Ovary (tissue), 9 donors: ENCODE measurements around the gene SERPINB2. TPM values are rescaled to one million over a fixed set of nuclear protein-coding genes. Genes with fewer than 3 reads are reported as not detected.

Experiments used
- DNase-seq, 5 donors: peaks; one replicate each; pipeline ENCODE4 v3.0.0-alpha.2; 2019 to 2020
- H3K27ac ChIP-seq, 2 donors: fragments of 200-600 bp; one replicate each; pipeline versions ENCODE4 v1.5.1 to v1.8.0; 2019 to 2022
- H3K27me3 ChIP-seq: fragments of 200-600 bp; one replicate; pipeline ENCODE4 v1.8.0; 2022
- H3K36me3 ChIP-seq: fragments of 200-600 bp; sonication (generic); one replicate; pipeline ENCODE4 v1.5.1; 2019
- H3K4me1 ChIP-seq: one replicate; pipeline ENCODE4 v1.8.1; 2013; ENCODE audit warnings: mild to moderate bottlenecking, moderate library complexity; ENCODE audit not compliant: insufficient read depth
- H3K4me3 ChIP-seq: fragments of 200-600 bp; sonication (generic); one replicate; pipeline ENCODE4 v1.5.1; 2017
- H3K9me3 ChIP-seq, 2 donors: fragments of 200-600 bp in 1 of 2; sonication (generic) in 1 of 2; one replicate each; pipeline versions ENCODE4 v1.5.1 to v1.8.1; 2013 to 2019; ENCODE audit warnings: mild to moderate bottlenecking in 1 of 2, moderate library complexity in 1 of 2
- EP300 ChIP-seq: sonication (generic); formaldehyde crosslinking; IDR thresholded peaks from one replicate; pipeline ENCODE4 v1.6.1; 2017; ENCODE audit warnings: antibody characterized with exemption
- POLR2A ChIP-seq: fragments of 450-650 bp; IDR thresholded peaks from one replicate; pipeline ENCODE4 v1.6.1; 2017; ENCODE audit warnings: antibody characterized with exemption, mild to moderate bottlenecking, moderate library complexity
- WGBS, 3 donors: extraction: QIAGEN DNeasy Blood & Tissue Kit in 1 of 3; methylation state at CpG; one replicate each; pipeline versions ENCODE4 v1.1.5 to v1.1.7; 2013 to 2017; 5-methylcytosine and 5-hydroxymethylcytosine counted together
- intact Hi-C, 4 donors: fragments of 100-400 bp; cut with DNase I; formaldehyde crosslinking; loops; one replicate each; pipeline versions ENCODE4 v1.11.0 to v1.15.1; 2022 to 2023
- polyA plus RNA-seq, 2 donors: library from polyadenylated mRNA; stranded (reverse); fragments of 200-250 nt in 1 of 2; fragments of 350-450 nt in 1 of 2; fragmentation: Illumina TruSeq in 1 of 2; extraction: RNeasy Lipid Tissue Mini Kit (QIAGEN cat#74804) in 1 of 2; gene quantifications; one replicate each; pipeline ENCODE4 v1.2.3, GENCODE V29; 2013 to 2014
- total RNA-seq, 7 donors: library from RNA; depleted of rRNA in 2 of 7; stranded (reverse); fragments of >200 nt in 2 of 7; fragmentation: NEBNext Ultra II Directional in 3 of 7; extraction: Animal tissue kit (Norgen Biotek cat#: 25700) in 3 of 7; gene quantifications; one replicate each; pipeline versions ENCODE4 v1.1.0 to v1.2.4, GENCODE V29; 2016 to 2023
- TF ChIP-seq, protein P1 (sequence below), 3 donors: fragments of 450-650 bp in 2 of 3; fragments of 200-600 bp in 1 of 3; IDR thresholded peaks; one replicate each; pipeline versions ENCODE4 v1.5.1 to v1.8.0; 2016 to 2022; ENCODE audit warnings: antibody characterized with exemption in 3 of 3, mild to moderate bottlenecking in 1 of 3
- donor health status: DM: no; HTN: no; CAD: no; lungs with moderate emphysema.
- donor health status: DM: no; HTN: no; CAD: no.
- donor health status: Bipolar disorder and iron deficiency.
- donor health status: DM: yes; HTN: yes; CAD: no.
- donor health status: DM: no; HTN: no; CAD: no.
- donor health status: DM: yes; HTN: yes; CAD: no.

The SERPINB2 gene
- total and polyA plus RNA-seq, 9 donors: 0.32 to 11.4 (median 1.2) TPM; not detected in 3

DNA sequence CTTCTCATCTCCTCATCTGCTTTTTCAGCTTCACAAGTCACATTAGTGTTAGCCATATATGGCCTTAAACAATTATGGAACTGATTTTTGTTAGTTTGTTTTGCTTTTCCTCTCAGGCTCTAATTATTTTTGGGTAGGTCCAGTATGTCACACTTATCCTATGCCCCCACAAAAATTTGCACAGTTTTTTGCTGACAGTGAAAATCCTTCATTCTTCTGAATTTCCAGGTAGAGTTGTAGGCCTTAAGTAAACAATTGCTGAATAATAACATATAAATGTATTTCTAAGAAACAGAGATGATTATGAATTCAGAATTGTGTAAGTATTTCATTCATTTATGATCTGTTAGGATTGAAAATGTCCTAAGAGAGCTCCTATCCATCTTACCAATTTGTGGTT, 11.7 kb downstream of the SERPINB2 start:
- TF ChIP-seq, protein P1, sequence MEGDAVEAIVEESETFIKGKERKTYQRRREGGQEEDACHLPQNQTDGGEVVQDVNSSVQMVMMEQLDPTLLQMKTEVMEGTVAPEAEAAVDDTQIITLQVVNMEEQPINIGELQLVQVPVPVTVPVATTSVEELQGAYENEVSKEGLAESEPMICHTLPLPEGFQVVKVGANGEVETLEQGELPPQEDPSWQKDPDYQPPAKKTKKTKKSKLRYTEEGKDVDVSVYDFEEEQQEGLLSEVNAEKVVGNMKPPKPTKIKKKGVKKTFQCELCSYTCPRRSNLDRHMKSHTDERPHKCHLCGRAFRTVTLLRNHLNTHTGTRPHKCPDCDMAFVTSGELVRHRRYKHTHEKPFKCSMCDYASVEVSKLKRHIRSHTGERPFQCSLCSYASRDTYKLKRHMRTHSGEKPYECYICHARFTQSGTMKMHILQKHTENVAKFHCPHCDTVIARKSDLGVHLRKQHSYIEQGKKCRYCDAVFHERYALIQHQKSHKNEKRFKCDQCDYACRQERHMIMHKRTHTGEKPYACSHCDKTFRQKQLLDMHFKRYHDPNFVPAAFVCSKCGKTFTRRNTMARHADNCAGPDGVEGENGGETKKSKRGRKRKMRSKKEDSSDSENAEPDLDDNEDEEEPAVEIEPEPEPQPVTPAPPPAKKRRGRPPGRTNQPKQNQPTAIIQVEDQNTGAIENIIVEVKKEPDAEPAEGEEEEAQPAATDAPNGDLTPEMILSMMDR (IDR thresholded peaks at IDR 0.05): no peak
- TF ChIP-seq POLR2A (no peak), EP300 (no peak)
- Histone ChIP-seq H3K9me3 (no peaks in the 10 kb centered on the region), H3K36me3 (no peaks in the 10 kb centered on the region), H3K4me3 (no peak overlapping the region), H3K4me1 (no peaks in the 10 kb centered on the region), H3K27ac (no peak overlapping the region), H3K27me3 (no peaks in the 10 kb centered on the region)
- intact Hi-C loops: no loop called here
- no peak for DNase-seq

DNA sequence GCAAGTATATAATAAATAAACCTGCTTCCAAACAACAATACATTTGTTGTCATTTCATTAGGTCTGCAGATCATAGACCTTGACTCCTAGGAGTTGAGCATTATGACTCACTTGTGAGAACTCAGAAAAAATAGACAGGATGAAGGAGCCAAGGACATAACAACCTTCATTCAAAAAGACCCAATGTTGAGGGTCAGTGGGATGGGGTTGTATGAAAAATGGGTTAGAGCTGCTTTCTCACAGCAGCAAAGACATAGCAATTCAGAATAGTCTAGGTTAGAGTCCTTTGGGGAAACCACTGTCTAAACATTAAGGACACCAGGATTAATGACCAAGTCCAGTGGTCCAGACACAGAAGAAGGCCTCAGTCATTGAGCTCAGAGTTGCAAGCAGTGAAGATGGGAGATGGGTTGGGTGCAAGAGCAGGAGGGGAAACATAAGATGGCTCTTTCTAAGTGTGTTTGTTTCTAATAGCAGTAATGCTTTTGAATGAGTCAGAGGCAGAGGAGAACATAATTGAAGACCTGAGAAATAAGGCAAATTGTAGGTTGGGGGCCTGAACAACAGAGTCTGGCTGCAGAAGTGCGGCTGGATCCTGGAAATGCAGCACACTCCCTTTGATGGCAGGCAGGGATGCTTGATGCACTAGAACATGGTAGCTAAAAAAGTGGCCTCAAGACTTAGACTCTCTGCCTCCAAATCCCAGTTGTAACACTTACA, 16.5 kb downstream of the SERPINB2 start:
- Histone ChIP-seq H3K27me3 (no peaks in the 10 kb centered on the region), H3K4me1 (no peaks in the 10 kb centered on the region), H3K9me3 (no peaks in the 10 kb centered on the region), H3K4me3 (no peak overlapping the region), H3K36me3 (no peaks in the 10 kb centered on the region), H3K27ac (no peak overlapping the region)
- intact Hi-C loops: no loop called here
- no peak for DNase-seq
- 90 to 97% (median 94%) methylated on average over 1 of the region's 1 CpG for WGBS, 3 donors
- TF ChIP-seq, protein P1 (IDR thresholded peaks at IDR 0.05): no peak
- no peak for TF ChIP-seq EP300

DNA sequence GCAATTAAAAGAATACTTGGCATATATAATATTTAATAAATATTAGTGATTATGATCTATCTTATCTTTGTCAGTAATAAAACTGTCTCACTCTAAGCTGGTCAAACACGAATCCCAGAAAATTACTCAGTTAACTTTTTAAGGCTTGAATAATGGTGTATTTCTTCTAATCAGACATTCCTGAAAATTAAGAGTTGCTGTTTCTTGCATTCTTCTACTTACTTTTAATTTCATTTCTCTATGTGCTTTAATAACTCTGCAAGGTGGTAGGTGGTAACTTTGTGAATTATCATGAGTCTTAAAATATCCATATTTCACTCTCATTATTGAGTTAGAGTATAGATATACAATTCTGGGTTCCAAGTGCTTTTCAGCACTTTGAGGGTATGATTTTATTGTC, 17.2 kb downstream of the SERPINB2 start:
- Histone ChIP-seq H3K27me3 (no peaks in the 10 kb centered on the region), H3K36me3 (no peaks in the 10 kb centered on the region), H3K27ac (no peak overlapping the region), H3K4me1 (no peaks in the 10 kb centered on the region), H3K9me3 (no peaks in the 10 kb centered on the region), H3K4me3 (no peak overlapping the region)
- 27 to 35% (median 27%) methylated on average over 1 of the region's 1 CpG for WGBS, 3 donors
- intact Hi-C loops: no loop called here
- no peak for DNase-seq
- TF ChIP-seq, protein P1 (IDR thresholded peaks at IDR 0.05): no peak
- TF ChIP-seq POLR2A: no peak
- TF ChIP-seq EP300: no peak

DNA sequence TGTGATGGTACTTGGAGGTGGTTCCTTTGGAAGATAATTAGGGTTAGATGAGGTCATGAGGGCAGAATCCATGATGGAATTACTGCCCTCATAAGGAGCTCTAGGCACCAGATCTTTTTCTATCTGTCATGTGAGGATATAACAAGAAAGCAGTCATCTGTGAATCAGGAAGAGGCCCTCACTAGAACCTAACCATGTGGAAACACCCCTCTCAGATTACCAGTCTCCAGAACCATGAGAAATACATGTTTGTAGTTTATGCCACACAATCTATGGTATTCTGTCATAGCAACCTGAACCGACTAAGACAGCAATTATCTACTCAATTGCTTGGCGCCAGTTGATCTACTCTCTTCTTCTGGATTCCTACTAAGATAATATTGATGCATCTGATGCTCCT, 17.9 kb downstream of the SERPINB2 start:
- WGBS, 3 donors: 91 to 93% (median 91%) methylated on average over 2 of the region's 2 CpGs
- no peaks in the 10 kb centered on the region for H3K9me3 ChIP-seq
- no peak overlapping the region for H3K4me3 ChIP-seq
- no peaks in the 10 kb centered on the region for H3K36me3 ChIP-seq
- H3K27me3 ChIP-seq: no peaks in the 10 kb centered on the region
- H3K4me1 ChIP-seq: no peaks in the 10 kb centered on the region
- no peak for DNase-seq
- intact Hi-C loops: no loop called here
- TF ChIP-seq POLR2A: no peak
- TF ChIP-seq, protein P1 (IDR thresholded peaks at IDR 0.05): no peak
- TF ChIP-seq EP300: no peak
- no peak overlapping the region for H3K27ac ChIP-seq
